ENCODE results near the gene CLDN1.

CLDN1 gene

DNA sequence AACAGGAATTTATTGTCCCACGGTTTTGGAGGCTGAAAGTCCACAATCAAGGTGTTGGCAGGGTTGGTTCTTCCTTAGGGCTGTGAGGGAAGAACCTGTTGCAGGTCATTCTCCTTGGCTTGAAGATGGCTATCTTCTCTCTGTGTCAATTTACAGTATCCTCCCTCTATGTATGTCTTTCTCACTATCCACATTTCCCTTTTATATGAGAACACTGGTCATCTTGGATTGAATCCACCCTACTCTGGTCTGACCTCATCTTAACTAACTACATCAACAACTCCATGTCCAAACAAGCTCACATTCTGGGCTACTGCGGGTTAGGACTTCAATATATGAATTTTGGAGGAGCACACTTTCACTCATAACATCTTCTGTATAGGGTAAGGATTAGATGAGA is 61.9 kb downstream of the CLDN1 start:
- Histone ChIP-seq H3K27ac (peak overlapping the region in 2 of 21 experiments; percentile 0 to 77), H3K4me3 (no peak overlapping the region)

DNA sequence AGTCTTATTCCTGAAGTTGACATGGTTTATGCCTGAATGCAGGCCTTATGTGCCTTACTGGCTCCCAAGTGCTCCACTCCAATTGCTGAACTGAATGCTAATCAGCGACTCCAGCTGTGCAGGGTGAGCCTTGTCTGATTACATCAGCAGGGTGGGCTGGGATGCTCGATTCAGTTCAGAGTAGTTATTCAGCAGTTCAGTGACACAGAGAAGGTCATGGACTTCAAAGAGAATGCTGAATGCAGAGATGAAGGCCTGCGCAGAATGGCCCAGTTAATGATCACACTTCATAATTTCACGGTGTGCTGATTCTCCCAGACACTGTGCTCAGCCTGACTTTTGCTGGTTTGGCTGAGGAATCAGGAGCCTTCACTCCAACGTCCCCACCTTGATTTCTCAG is 63.6 kb downstream of the CLDN1 start:
- H3K4me3 ChIP-seq, result no peak overlapping the region
- no peak overlapping the region for H3K27ac ChIP-seq
